H9 (cell line): ENCODE results near the gene SKIDA1. TPM values are rescaled to one million over a fixed set of nuclear protein-coding genes. Genes with fewer than 3 reads are reported as not detected.

ENCODE experiments used
- DNase-seq: peaks from one replicate; pipeline ENCODE4 v3.0.0-alpha.2; 2017
- H2AFZ ChIP-seq: one replicate; pipeline ENCODE4 v1.6.1; 2013; ENCODE audit warnings: mild to moderate bottlenecking, low read length, control low read depth, moderate library complexity
- H2AK5ac ChIP-seq: 2 replicates; pipeline ENCODE4 v1.6.1; 2013; ENCODE audit warnings: low read length, control low read depth, mixed read lengths; ENCODE audit not compliant: insufficient read length
- H2BK120ac ChIP-seq: one replicate; pipeline ENCODE4 v1.6.1; 2013; ENCODE audit warnings: low read depth, mild to moderate bottlenecking, low read length, control low read depth, inconsistent platforms; ENCODE audit not compliant: poor library complexity, severe bottlenecking
- H2BK12ac ChIP-seq: 2 replicates; pipeline ENCODE4 v1.6.1; 2013; ENCODE audit warnings: low read length, control low read depth, mixed read lengths, low read depth; ENCODE audit not compliant: insufficient read length
- H2BK15ac ChIP-seq: 2 replicates; pipeline ENCODE4 v1.6.1; 2013; ENCODE audit warnings: low read depth, low read length, control low read depth
- H2BK20ac ChIP-seq: one replicate; pipeline ENCODE4 v1.6.1; 2013; ENCODE audit warnings: low read depth, mild to moderate bottlenecking, low read length, control low read depth, inconsistent platforms; ENCODE audit not compliant: poor library complexity, severe bottlenecking
- H2BK5ac ChIP-seq: 2 replicates; pipeline ENCODE4 v1.6.1; 2013; ENCODE audit warnings: low read length, control low read depth, mixed read lengths; ENCODE audit not compliant: insufficient read length
- H3K14ac ChIP-seq: 2 replicates; pipeline ENCODE4 v1.6.1; 2013; ENCODE audit warnings: low read length, control low read depth; ENCODE audit not compliant: insufficient read depth
- H3K18ac ChIP-seq: 2 replicates; pipeline ENCODE4 v1.6.1; 2013; ENCODE audit warnings: low read depth, mild to moderate bottlenecking, mixed read lengths, low read length, control low read depth; ENCODE audit not compliant: insufficient read length
- H3K23ac ChIP-seq: 2 replicates; pipeline ENCODE4 v1.6.1; 2013; ENCODE audit warnings: low read length, control low read depth, mixed read lengths, low read depth; ENCODE audit not compliant: insufficient read length
- H3K23me2 ChIP-seq: 2 replicates; pipeline ENCODE4 v1.6.1; 2013; ENCODE audit warnings: low read depth, mild to moderate bottlenecking, mixed read lengths, low read length, control low read depth; ENCODE audit not compliant: insufficient read length, poor library complexity, severe bottlenecking
- H3K27ac ChIP-seq: 2 replicates; pipeline ENCODE4 v1.5.1; 2013; ENCODE audit warnings: low read length, control low read depth, mixed read lengths, low read depth; ENCODE audit not compliant: insufficient read length
- H3K27me3 ChIP-seq: 2 replicates; pipeline ENCODE4 v1.6.1; 2013; ENCODE audit warnings: low read length, control low read depth, inconsistent platforms; ENCODE audit not compliant: insufficient read depth
- H3K4ac ChIP-seq: 2 replicates; pipeline ENCODE4 v1.6.1; 2013; ENCODE audit warnings: low read depth, mild to moderate bottlenecking, control low read depth, inconsistent platforms, low read length, moderate library complexity
- H3K4me1 ChIP-seq: 2 replicates; pipeline ENCODE4 v1.6.1; 2013; ENCODE audit warnings: low read length, control low read depth, inconsistent platforms; ENCODE audit not compliant: insufficient read depth
- H3K4me2 ChIP-seq: 2 replicates; pipeline ENCODE4 v1.6.1; 2013; ENCODE audit warnings: low read length, control low read depth, mixed read lengths; ENCODE audit not compliant: insufficient read length, insufficient read depth
- H3K56ac ChIP-seq: 2 replicates; pipeline ENCODE4 v1.6.1; 2013; ENCODE audit warnings: low read depth, mild to moderate bottlenecking, mixed read lengths, low read length, control low read depth; ENCODE audit not compliant: insufficient read length
- H3K79me1 ChIP-seq: 2 replicates; pipeline ENCODE4 v1.6.1; 2013; ENCODE audit warnings: low read depth, mild to moderate bottlenecking, moderate library complexity, low read length, control low read depth, inconsistent platforms; ENCODE audit not compliant: insufficient read depth, poor library complexity, severe bottlenecking
- H3K79me2 ChIP-seq: 2 replicates; pipeline ENCODE4 v1.6.1; 2013; ENCODE audit warnings: low read length, control low read depth, inconsistent platforms; ENCODE audit not compliant: insufficient read depth
- H3K9ac ChIP-seq: 2 replicates; pipeline ENCODE4 v1.6.1; 2013; ENCODE audit warnings: low read length, control low read depth, mixed read lengths; ENCODE audit not compliant: insufficient read length; ENCODE audit errors: extremely low read depth
- H3K9me3 ChIP-seq: one replicate; pipeline ENCODE4 v1.6.1; 2013; ENCODE audit warnings: low read depth, low read length, inconsistent platforms; ENCODE audit not compliant: control insufficient read depth
- H3T11ph ChIP-seq: one replicate; pipeline ENCODE4 v1.6.1; 2013; ENCODE audit warnings: mild to moderate bottlenecking, low read length, control low read depth, inconsistent platforms
- H4K20me1 ChIP-seq: one replicate; pipeline ENCODE4 v1.6.1; 2013; ENCODE audit not compliant: control insufficient read depth, insufficient read length, insufficient read depth
- H4K5ac ChIP-seq: 2 replicates; pipeline ENCODE4 v1.6.1; 2013; ENCODE audit warnings: low read depth, mild to moderate bottlenecking, mixed read lengths, low read length, control low read depth; ENCODE audit not compliant: insufficient read length
- H4K8ac ChIP-seq: replicated peaks from 2 replicates; pipeline ENCODE4 v1.6.1; 2013; ENCODE audit warnings: low read length, control low read depth, mixed read lengths, low read depth; ENCODE audit not compliant: insufficient read length
- H4K91ac ChIP-seq: 2 replicates; pipeline ENCODE4 v1.6.1; 2013; ENCODE audit warnings: low read depth, mild to moderate bottlenecking, moderate library complexity, mixed read lengths, low read length, control low read depth; ENCODE audit not compliant: insufficient read length
- H3K27ac Mint-ChIP-seq, 3 experiments: 2 replicates in 2 of 3; 3 replicates in 1 of 3; pipeline ENCODE4 v1.8.0; 2020 to 2021; ENCODE audit warnings: mixed read lengths in 3 of 3, mild to moderate bottlenecking in 1 of 3, moderate library complexity in 1 of 3
- H3K27me3 Mint-ChIP-seq: 2 replicates; pipeline ENCODE4 v1.8.0; 2021; ENCODE audit warnings: low read depth, mild to moderate bottlenecking, moderate library complexity, mixed read lengths
- H3K36me3 Mint-ChIP-seq, 3 experiments: 2 replicates in 2 of 3; 3 replicates in 1 of 3; pipeline ENCODE4 v1.8.0; 2020 to 2021; ENCODE audit warnings: low read depth in 3 of 3, mixed read lengths in 3 of 3; ENCODE audit not compliant: insufficient read depth in 1 of 3
- H3K4me1 Mint-ChIP-seq, 2 experiments: 2 replicates each; pipeline ENCODE4 v1.8.0; 2020; ENCODE audit warnings: mixed read lengths in 2 of 2
- H3K4me3 Mint-ChIP-seq, 2 experiments: 2 replicates in 1 of 2; 3 replicates in 1 of 2; pipeline ENCODE4 v1.8.0; 2020 to 2021; ENCODE audit warnings: mild to moderate bottlenecking in 2 of 2, mixed read lengths in 2 of 2, moderate library complexity in 1 of 2
- H3K9me3 Mint-ChIP-seq, 2 experiments: 2 replicates in 1 of 2; 3 replicates in 1 of 2; pipeline ENCODE4 v1.8.0; 2020; ENCODE audit warnings: mild to moderate bottlenecking in 2 of 2, mixed read lengths in 2 of 2, moderate library complexity in 1 of 2
- CTCF ChIP-seq: fragments of 200-600 bp; sonication (generic); conservative IDR thresholded peaks from 3 replicates; pipeline ENCODE4 v1.8.0; 2021; ENCODE audit warnings: antibody characterized with exemption, mild to moderate bottlenecking
- WGBS: extraction: QIAGEN DNeasy Blood & Tissue Kit; methylation state at CpG from one replicate; pipeline ENCODE4 v1.1.7; 2013; ENCODE audit warnings: missing lambda C conversion rate, low lambda C conversion rate, mixed read lengths; ENCODE audit not compliant: insufficient read length; ENCODE audit errors: extremely low coverage; 5-methylcytosine and 5-hydroxymethylcytosine counted together
- total RNA-seq: library from RNA; stranded (reverse); gene quantifications from 2 replicates; pipeline ENCODE4 v1.2.1, GENCODE V29; 2021

SKIDA1 gene
- total RNA-seq, 1 experiment from 2014 or later = 5.9 TPM

- peak overlapping the region in 2 of 3 experiments; percentile 57 to 83; a peak in 4 of 7 replicates for H3K27ac Mint-ChIP-seq
- H4K5ac ChIP-seq = no peak overlapping the region
- H3K4me1 Mint-ChIP-seq = peaks cover 78 to 87% of the 10 kb centered on the region in 2 experiments
- no peaks in the 10 kb centered on the region for H3K79me2 ChIP-seq
- H4K20me1 ChIP-seq = no peaks in the 10 kb centered on the region
- H3K4me2 ChIP-seq = peak overlapping the region; percentile 1
- H3K9ac ChIP-seq = no peak overlapping the region
- no peak overlapping the region for H3K14ac ChIP-seq
- H3K9me3 Mint-ChIP-seq = no peaks in the 10 kb centered on the region; a peak in 1 of 5 replicates
- no peak overlapping the region for H3K18ac ChIP-seq
- H2BK120ac ChIP-seq = no peak overlapping the region
- H3T11ph ChIP-seq = no peak overlapping the region
- no peaks in the 10 kb centered on the region for H3K79me1 ChIP-seq
- no peaks in the 10 kb centered on the region for H3K9me3 ChIP-seq
- H2BK12ac ChIP-seq = no peak overlapping the region
- no peak for DNase-seq
- H3K4ac ChIP-seq = no peak overlapping the region
- peaks cover 22% of the 10 kb centered on the region; the same call in 1 of the 2 replicates for H3K4me1 ChIP-seq
- H2BK5ac ChIP-seq = no peak overlapping the region
- peak overlapping the region in 1 of 2 experiments; percentile 79; a peak in 1 of 5 replicates for H3K4me3 Mint-ChIP-seq
- no peak overlapping the region for H2AK5ac ChIP-seq
- WGBS = no CpG with 5 or more reads among the region's 2 CpGs
- H3K23me2 ChIP-seq = peaks cover 15% of the 10 kb centered on the region
- no peak overlapping the region for H3K27ac ChIP-seq
- H3K27me3 ChIP-seq = peaks cover 28% of the 10 kb centered on the region; the same call in 1 of the 2 replicates
- no peak overlapping the region for H4K8ac ChIP-seq
- TF ChIP-seq CTCF = no peak
- H3K23ac ChIP-seq = no peak overlapping the region
- H2BK20ac ChIP-seq = no peak overlapping the region
- no peak overlapping the region for H2BK15ac ChIP-seq
- no peak overlapping the region for H4K91ac ChIP-seq
- H3K27me3 Mint-ChIP-seq = peaks cover 63% of the 10 kb centered on the region
- no peaks in the 10 kb centered on the region; a peak in 1 of 7 replicates for H3K36me3 Mint-ChIP-seq
- H3K56ac ChIP-seq = no peak overlapping the region
- H2AFZ ChIP-seq = no peak overlapping the region
These were observed 23.6 kb downstream of the SKIDA1 start for GRCh38 chr10:21501731-21502347.
